ENCODE results near the gene STYK1. TPM values are rescaled to one million over a fixed set of nuclear protein-coding genes. Genes with fewer than 3 reads are reported as not detected.

Gene STYK1
- total and polyA plus RNA-seq, 9 of the 15 experiments (the other 6 are each of a cell fraction or from before 2014, with no cell fraction given), result 0.31 to 1.8 (median 0.64) TPM

DNA sequence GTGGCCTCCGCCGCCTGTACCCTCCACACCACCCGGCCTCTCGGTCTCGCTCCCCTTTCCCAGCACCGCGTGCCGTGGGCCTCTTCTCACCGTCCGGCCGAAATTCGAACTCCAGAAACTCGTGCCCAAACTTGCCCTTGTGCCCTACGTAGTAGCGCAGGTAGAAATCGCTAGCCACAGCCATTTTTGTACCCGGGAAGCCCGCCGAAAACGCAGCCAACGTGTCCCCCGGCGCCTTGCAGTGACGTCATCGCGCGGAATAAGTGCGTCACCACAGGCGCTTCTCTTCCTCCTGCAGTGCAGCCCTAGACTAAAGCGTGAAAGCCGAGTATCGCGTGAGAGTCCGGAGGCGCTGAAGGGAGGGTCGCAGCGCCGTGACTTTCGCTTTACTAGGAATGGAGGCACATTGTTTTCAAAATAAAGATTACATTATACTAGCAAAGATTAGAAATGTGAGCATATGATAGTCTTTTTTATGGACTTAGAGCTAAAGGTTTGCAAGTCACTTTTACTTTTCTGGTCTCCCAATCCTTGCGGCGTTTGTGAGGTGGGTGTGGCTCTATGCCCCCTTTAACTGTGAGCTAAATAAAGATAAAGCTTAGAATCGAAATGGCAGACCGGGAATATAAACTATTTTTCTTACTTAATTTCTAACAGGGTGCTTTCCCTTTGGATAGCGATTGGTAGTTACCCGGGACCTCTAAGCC is 60.4 kb downstream of the STYK1 start, which contains the start of gene MAGOHB (continued):
- TF ChIP-seq ZBTB40 (IDR thresholded peaks at IDR 0.05), result no peak
- no peak for TF ChIP-seq ZBTB40 (CRISPR knock-in tag; IDR thresholded peaks at IDR 0.05)
- TF ChIP-seq ADNP (tag; IDR thresholded peaks at IDR 0.05), result no peak
- peak; percentile 52; the same call in 1 of the 2 replicates for TF ChIP-seq SP1 (CRISPR knock-in tag; IDR thresholded peaks at IDR 0.05)
- TF ChIP-seq TCF7L2 (IDR thresholded peaks at IDR 0.05; ENCODE audit: low read depth, low read length), result no peak
- no peak for TF ChIP-seq ZNF512 (tag; IDR thresholded peaks at IDR 0.05)
- TF ChIP-seq KLF13 (tag; IDR thresholded peaks at IDR 0.05; ENCODE audit: borderline replicate concordance, low read depth), result no peak; the same call in 1 of the 2 replicates
- TF ChIP-seq NR2C1 (IDR thresholded peaks at IDR 0.05), result no peak
- no peak for TF ChIP-seq NR2C1 (tag; IDR thresholded peaks at IDR 0.05)
- no peak for TF ChIP-seq STAT6 (CRISPR knock-in tag; IDR thresholded peaks at IDR 0.05)
- no peak for TF ChIP-seq POLR3G (IDR thresholded peaks at IDR 0.05; ENCODE audit: extremely low read depth, insufficient read length, insufficient replicate concordance)
- no peak for TF ChIP-seq CBX2 (IDR thresholded peaks at IDR 0.05; ENCODE audit: insufficient read depth, low read length, poor library complexity, severe bottlenecking)
- TF ChIP-seq TBL1XR1 (IDR thresholded peaks at IDR 0.05; ENCODE audit: low read length in 2 of 2), result peak in 1 of 2 experiments; percentile 97; a peak in 2 of 4 replicates
- TF ChIP-seq STAT5B (CRISPR knock-in tag; IDR thresholded peaks at IDR 0.05), result no peak

All from K562 (cell line).